GM06990 (cell line): ENCODE results near the gene MAGEB2.

Source experiments
- DNase-seq: peaks from one replicate; pipeline ENCODE4 v3.0.0-alpha.2; 2011; ENCODE audit not compliant: insufficient read length; ENCODE audit errors: extremely low read depth
- H3K27me3 ChIP-seq: replicated peaks from 2 replicates; pipeline ENCODE4 v1.6.0; 2011; ENCODE audit warnings: low read length; ENCODE audit not compliant: control insufficient read depth, insufficient read depth
- H3K36me3 ChIP-seq: 2 replicates; pipeline ENCODE4 v1.5.1; 2011; ENCODE audit warnings: low read length; ENCODE audit not compliant: control insufficient read depth, insufficient read depth
- H3K4me3 ChIP-seq: replicated peaks from 2 replicates; pipeline ENCODE4 v1.5.1; 2011; ENCODE audit warnings: low read depth, mild to moderate bottlenecking, control low read depth, low read length
- TF ChIP-seq, protein P1 (sequence below): IDR thresholded peaks from 2 replicates; pipeline ENCODE4 v1.5.1; 2011; ENCODE audit warnings: low read length, control low read depth, mild to moderate bottlenecking, inconsistent platforms; ENCODE audit not compliant: insufficient read depth, poor library complexity, severe bottlenecking

The MAGEB2 gene

DNA sequence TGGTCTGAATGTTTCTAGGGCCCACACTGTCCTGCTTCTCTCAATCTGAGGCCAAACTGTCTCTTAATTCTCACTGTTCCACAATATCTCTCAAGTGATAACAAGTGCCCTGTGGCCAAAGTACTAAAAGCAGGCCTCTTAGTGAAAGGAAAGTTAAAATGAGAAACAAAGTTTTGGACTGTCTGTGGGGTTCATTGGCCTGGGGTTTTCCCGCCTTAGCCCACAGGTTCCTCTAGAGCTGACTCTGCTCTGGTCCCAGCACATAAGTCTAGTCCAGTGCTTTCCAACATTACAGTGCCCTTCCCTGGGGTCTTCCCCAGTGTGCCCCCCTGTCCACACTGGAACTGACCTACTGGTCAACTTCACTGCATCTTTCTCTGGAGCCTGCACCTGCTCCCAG, 37.9 kb downstream of the MAGEB2 start:
- DNase-seq = no peak
- H3K4me3 ChIP-seq = no peak overlapping the region
- no peaks in the 10 kb centered on the region for H3K36me3 ChIP-seq
- no peaks in the 10 kb centered on the region for H3K27me3 ChIP-seq
- TF ChIP-seq, protein P1, sequence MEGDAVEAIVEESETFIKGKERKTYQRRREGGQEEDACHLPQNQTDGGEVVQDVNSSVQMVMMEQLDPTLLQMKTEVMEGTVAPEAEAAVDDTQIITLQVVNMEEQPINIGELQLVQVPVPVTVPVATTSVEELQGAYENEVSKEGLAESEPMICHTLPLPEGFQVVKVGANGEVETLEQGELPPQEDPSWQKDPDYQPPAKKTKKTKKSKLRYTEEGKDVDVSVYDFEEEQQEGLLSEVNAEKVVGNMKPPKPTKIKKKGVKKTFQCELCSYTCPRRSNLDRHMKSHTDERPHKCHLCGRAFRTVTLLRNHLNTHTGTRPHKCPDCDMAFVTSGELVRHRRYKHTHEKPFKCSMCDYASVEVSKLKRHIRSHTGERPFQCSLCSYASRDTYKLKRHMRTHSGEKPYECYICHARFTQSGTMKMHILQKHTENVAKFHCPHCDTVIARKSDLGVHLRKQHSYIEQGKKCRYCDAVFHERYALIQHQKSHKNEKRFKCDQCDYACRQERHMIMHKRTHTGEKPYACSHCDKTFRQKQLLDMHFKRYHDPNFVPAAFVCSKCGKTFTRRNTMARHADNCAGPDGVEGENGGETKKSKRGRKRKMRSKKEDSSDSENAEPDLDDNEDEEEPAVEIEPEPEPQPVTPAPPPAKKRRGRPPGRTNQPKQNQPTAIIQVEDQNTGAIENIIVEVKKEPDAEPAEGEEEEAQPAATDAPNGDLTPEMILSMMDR = no peak

DNA sequence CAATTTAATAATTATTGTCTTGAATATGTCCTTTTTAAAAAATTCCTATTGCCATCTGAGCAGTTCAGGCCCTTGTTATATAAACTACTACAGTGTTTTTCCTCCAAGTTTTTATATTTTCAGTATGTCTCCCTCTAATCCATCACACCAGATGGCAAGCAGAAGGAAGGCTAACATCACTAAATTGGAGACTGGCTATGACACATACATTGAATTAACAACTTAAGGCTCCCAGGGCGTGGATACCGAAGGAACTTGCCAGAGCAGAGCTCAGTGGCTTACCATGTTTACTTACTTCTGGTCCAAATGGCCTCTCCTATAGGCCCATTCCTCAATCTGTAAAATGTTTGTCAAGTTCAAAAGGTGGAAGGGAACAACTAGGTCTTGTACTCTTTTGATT, 44.6 kb downstream of the MAGEB2 start:
- TF ChIP-seq, protein P1 = no peak
- DNase-seq = no peak
- Histone ChIP-seq H3K36me3 (no peaks in the 10 kb centered on the region), H3K27me3 (no peaks in the 10 kb centered on the region; the same call in 1 of the 2 replicates), H3K4me3 (no peak overlapping the region)

DNA sequence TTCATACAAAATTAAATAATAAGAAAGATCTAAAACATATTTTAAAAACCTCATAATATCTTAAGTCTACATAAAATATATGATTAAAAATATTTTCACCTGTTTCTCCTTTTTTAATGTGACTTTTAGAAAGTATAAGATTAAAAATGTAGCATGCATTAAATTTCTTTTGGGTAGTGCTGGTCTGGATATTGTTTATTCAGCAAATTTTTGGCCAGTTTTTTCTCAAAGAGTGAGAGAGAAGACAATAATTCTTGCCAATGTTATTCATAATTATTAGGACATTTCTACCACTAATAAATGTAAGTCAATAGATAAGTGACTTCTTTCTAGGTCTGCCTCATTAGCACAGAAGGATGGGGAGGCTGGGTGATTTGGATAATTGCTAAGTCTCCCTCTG, 45.6 kb downstream of the MAGEB2 start:
- Histone ChIP-seq H3K36me3 (no peaks in the 10 kb centered on the region), H3K4me3 (no peak overlapping the region), H3K27me3 (no peaks in the 10 kb centered on the region; the same call in 1 of the 2 replicates)
- TF ChIP-seq, protein P1 = no peak
- no peak for DNase-seq

DNA sequence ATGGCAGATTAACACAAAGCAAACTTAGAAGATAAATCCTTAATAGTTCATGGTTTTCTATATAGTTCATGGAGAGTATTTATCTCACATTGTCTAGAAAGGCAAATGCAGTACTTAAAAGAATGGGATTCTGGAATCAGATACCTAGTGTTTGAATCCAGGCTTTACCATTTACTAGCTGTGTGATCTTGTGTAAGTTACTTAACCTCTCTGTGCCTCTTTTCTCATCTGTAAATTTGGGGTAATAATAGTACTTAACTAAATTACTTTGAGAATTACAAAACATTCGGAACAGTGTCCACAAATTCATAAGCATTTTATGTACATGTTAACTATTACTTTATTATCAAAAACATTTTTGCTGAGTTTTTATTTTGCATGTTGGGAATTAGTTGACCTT, 47.4 kb downstream of the MAGEB2 start:
- no peak overlapping the region for H3K4me3 ChIP-seq
- TF ChIP-seq, protein P1 = no peak
- no peak for DNase-seq
- H3K27me3 ChIP-seq = no peaks in the 10 kb centered on the region; the same call in 1 of the 2 replicates
- H3K36me3 ChIP-seq = no peaks in the 10 kb centered on the region
